ENCODE results near the gene VSX2.

GRCh38 chr14:74190927-74191575 lies 48.2 kb upstream of the VSX2 start:
- TF ChIP-seq CTCF (IDR thresholded peaks at IDR 0.05): no peak
- no peak for TF ChIP-seq POLR2A (IDR thresholded peaks at IDR 0.05)
- no peak for TF ChIP-seq POLR2AphosphoS5 (IDR thresholded peaks at IDR 0.05)

Data from prostate gland (tissue), 2 donors.